WTC11 (cell line): ENCODE measurements around the gene PCBP3. TPM values are rescaled to one million over a fixed set of nuclear protein-coding genes. Genes with fewer than 3 reads are reported as not detected.

ENCODE experiments used
- ATAC-seq: fragments of 200-7000 bp; cut with Tn5 transposase; 2 replicates; pipeline ENCODE4 v1.10.0; 2021; ENCODE audit warnings: mild to moderate bottlenecking, moderate library complexity
- CTCF ChIA-PET: fragments of 300-600 bp; sonication (Branson Sonifier 250); formaldehyde crosslinking; loops from one replicate; lab custom pipeline; 2021; ENCODE audit warnings: antibody characterized with exemption; lab: Charles Lee
- POLR2A ChIA-PET: fragments of 350-600 bp; sonication (Branson Sonifier 250); formaldehyde crosslinking; loops from one replicate; lab custom pipeline; 2021; ENCODE audit warnings: antibody characterized with exemption; lab: Charles Lee
- DNase-seq: peaks from one replicate; pipeline ENCODE4 v3.0.0; 2021; ENCODE audit warnings: low spot score
- H3K27ac Mint-ChIP-seq: 2 replicates; pipeline ENCODE4 v1.8.0; 2021; ENCODE audit warnings: mixed read lengths
- H3K27me3 Mint-ChIP-seq: 2 replicates; pipeline ENCODE4 v1.8.0; 2021; ENCODE audit warnings: low read depth, mild to moderate bottlenecking, moderate library complexity, mixed read lengths
- H3K36me3 Mint-ChIP-seq: 2 replicates; pipeline ENCODE4 v1.8.0; 2021; ENCODE audit warnings: mixed read lengths
- H3K4me1 Mint-ChIP-seq: 2 replicates; pipeline ENCODE4 v1.8.0; 2022; ENCODE audit warnings: mixed read lengths
- H3K4me3 Mint-ChIP-seq: 2 replicates; pipeline ENCODE4 v1.8.0; 2021; ENCODE audit warnings: mild to moderate bottlenecking, moderate library complexity, mixed read lengths
- H3K9me3 Mint-ChIP-seq: 2 replicates; pipeline ENCODE4 v1.8.0; 2021; ENCODE audit warnings: mixed read lengths
- AFF4 ChIP-seq: sonication (generic); formaldehyde crosslinking; IDR thresholded peaks from 2 replicates; pipeline ENCODE4 v1.8.1; 2023; ENCODE audit warnings: mild to moderate bottlenecking, missing genetic modification reagents, borderline replicate concordance
- ATF2 ChIP-seq: sonication (generic); formaldehyde crosslinking; IDR thresholded peaks from 2 replicates; pipeline ENCODE4 v1.8.1; 2022; ENCODE audit warnings: low read depth, missing genetic modification reagents, borderline replicate concordance
- FOXK1 ChIP-seq: sonication (generic); formaldehyde crosslinking; IDR thresholded peaks from 2 replicates; pipeline ENCODE4 v1.8.0; 2022; ENCODE audit warnings: mild to moderate bottlenecking, moderate library complexity, missing genetic modification reagents
- HMGXB4 ChIP-seq: sonication (generic); formaldehyde crosslinking; IDR thresholded peaks from 2 replicates; pipeline ENCODE4 v1.8.1; 2023; ENCODE audit warnings: mild to moderate bottlenecking, moderate library complexity, missing genetic modification reagents
- MLX ChIP-seq: sonication (generic); formaldehyde crosslinking; IDR thresholded peaks from 2 replicates; pipeline ENCODE4 v1.8.1; 2023; ENCODE audit warnings: mild to moderate bottlenecking, missing genetic modification reagents, moderate library complexity
- PRRX2 ChIP-seq: fragments of 250-450 bp; sonication (Bioruptor Pico); IDR thresholded peaks from 2 replicates; pipeline ENCODE4 v1.8.0; 2021; ENCODE audit warnings: mild to moderate bottlenecking
- TCF7 ChIP-seq: sonication (generic); formaldehyde crosslinking; IDR thresholded peaks from 2 replicates; pipeline ENCODE4 v1.8.0; 2022; ENCODE audit warnings: mild to moderate bottlenecking, low read depth, missing genetic modification reagents, moderate library complexity
- ZNF512 ChIP-seq: sonication (generic); formaldehyde crosslinking; IDR thresholded peaks from 2 replicates; pipeline ENCODE4 v1.8.1; 2022; ENCODE audit warnings: missing genetic modification reagents, borderline replicate concordance
- ZNF671 ChIP-seq: fragments of 250-450 bp; sonication (Bioruptor Pico); IDR thresholded peaks from 2 replicates; pipeline ENCODE4 v1.8.0; 2021; ENCODE audit warnings: mild to moderate bottlenecking
- total RNA-seq: library from RNA; stranded (reverse); gene quantifications from 3 replicates; pipeline ENCODE4 v1.2.3, GENCODE V29; 2021

Gene PCBP3
- total RNA-seq, 1 experiment from 2014 or later, result 8.5 TPM

- POLR2A ChIA-PET, result no interaction called here
- no peaks in the 10 kb centered on the region for H3K36me3 Mint-ChIP-seq
Observed at GRCh38 chr21:45756669-45757068, 113.1 kb downstream of the PCBP3 start.

More at GRCh38 chr21:45756669-45757068, 113.1 kb downstream of the PCBP3 start:
- CTCF ChIA-PET, result no interaction called here
- Mint-ChIP-seq H3K4me3 (no peak overlapping the region), H3K9me3 (peaks cover 7% of the 10 kb centered on the region), H3K27me3 (no peaks in the 10 kb centered on the region), H3K27ac (no peak overlapping the region), H3K4me1 (no peaks in the 10 kb centered on the region)
- no peak for DNase-seq
- no peak for TF ChIP-seq ZNF512 (CRISPR knock-in tag)
- TF ChIP-seq FOXK1 (CRISPR knock-in tag), result no peak
- TF ChIP-seq MLX (CRISPR knock-in tag), result no peak
- no peak for TF ChIP-seq PRRX2 (CRISPR knock-in tag)
- no peak for TF ChIP-seq ATF2 (CRISPR knock-in tag)
- TF ChIP-seq AFF4 (CRISPR knock-in tag), result no peak
- TF ChIP-seq TCF7 (CRISPR knock-in tag), result no peak
- TF ChIP-seq ZNF671, result no peak
- TF ChIP-seq HMGXB4 (CRISPR knock-in tag), result no peak
- no peak for ATAC-seq
